CD4-positive, alpha-beta T cell (primary cell): ENCODE measurements around the gene FKBP1A. TPM values are rescaled to one million over a fixed set of nuclear protein-coding genes. Genes with fewer than 3 reads are reported as not detected.
A peak's percentile ranks its signal among the peaks of the same experiment; 100 is the strongest.

ENCODE experiments used
- ATAC-seq: fragments of 200-7000 bp; cut with Tn5 transposase; one replicate; pipeline ENCODE4 v1.10.0; 2022; ENCODE audit warnings: mild to moderate bottlenecking; ENCODE audit not compliant: poor library complexity
- CTCF ChIA-PET: fragments of 350-600 bp; sonication (Branson Sonifier 250); formaldehyde crosslinking; loops from one replicate; lab custom pipeline; 2021; ENCODE audit warnings: antibody characterized with exemption, inconsistent platforms; lab: Charles Lee
- POLR2A ChIA-PET: fragments of 350-600 bp; sonication (Branson Sonifier 250); formaldehyde crosslinking; loops from one replicate; lab custom pipeline; 2021; ENCODE audit warnings: antibody characterized with exemption, inconsistent platforms; lab: Charles Lee
- DNase-seq, 14 experiments: peaks; one replicate each; pipeline ENCODE4 v3.0.0-alpha.2; 2013 to 2020; ENCODE audit warnings: mixed read lengths in 2 of 14
- H3K27ac ChIP-seq, 2 donors: one replicate each; pipeline versions ENCODE4 v1.5.1 to v1.7.0; 2013; ENCODE audit warnings: low read length in 2 of 2, low read depth in 1 of 2, mild to moderate bottlenecking in 1 of 2
- H3K27me3 ChIP-seq, 2 experiments: 1 replicate in 1 of 2; 2 replicates in 1 of 2; pipeline versions ENCODE4 v1.6.1 to v1.7.0; 2013; ENCODE audit warnings: low read length in 2 of 2, control low read depth in 1 of 2, mild to moderate bottlenecking in 1 of 2, moderate library complexity in 1 of 2; ENCODE audit not compliant: insufficient read depth in 2 of 2, control insufficient read depth in 1 of 2
- H3K36me3 ChIP-seq: one replicate; pipeline ENCODE4 v1.6.1; 2013; ENCODE audit warnings: low read length, control low read depth; ENCODE audit not compliant: insufficient read depth
- H3K4me1 ChIP-seq: one replicate; pipeline ENCODE4 v1.6.1; 2013; ENCODE audit warnings: low read length, control low read depth; ENCODE audit not compliant: insufficient read depth
- H3K4me3 ChIP-seq: one replicate; pipeline ENCODE4 v1.5.1; 2013; ENCODE audit warnings: mild to moderate bottlenecking, low read length, moderate library complexity
- H3K9me3 ChIP-seq, 2 experiments: 1 replicate in 1 of 2; 2 replicates in 1 of 2; pipeline versions ENCODE4 v1.6.1 to v1.7.0; 2013; ENCODE audit warnings: low read length in 2 of 2, mild to moderate bottlenecking in 2 of 2, control low read depth in 1 of 2, moderate library complexity in 1 of 2; ENCODE audit not compliant: control insufficient read depth in 1 of 2, insufficient read depth in 1 of 2
- H3K27ac Mint-ChIP-seq: one replicate; pipeline ENCODE4 v1.8.0; 2020; ENCODE audit warnings: mixed read lengths
- H3K27me3 Mint-ChIP-seq: one replicate; pipeline ENCODE4 v1.8.0; 2021; ENCODE audit warnings: mixed read lengths
- H3K36me3 Mint-ChIP-seq: one replicate; pipeline ENCODE4 v1.8.0; 2021; ENCODE audit warnings: low read depth, mixed read lengths
- H3K4me1 Mint-ChIP-seq: one replicate; pipeline ENCODE4 v1.8.0; 2021; ENCODE audit warnings: low read depth, mixed read lengths
- H3K4me3 Mint-ChIP-seq: one replicate; pipeline ENCODE4 v1.8.0; 2020; ENCODE audit warnings: mild to moderate bottlenecking, mixed read lengths
- H3K9me3 Mint-ChIP-seq: one replicate; pipeline ENCODE4 v1.8.0; 2020; ENCODE audit warnings: mixed read lengths
- intact Hi-C, 2 experiments: fragments of 100-400 bp; cut with DNase I in 1 of 2; cut with micrococcal nuclease in 1 of 2; formaldehyde crosslinking; loops; one replicate each; pipeline versions ENCODE4 v1.15.1 to v1.9.0; 2023 to 2025; cut with DNase I, micrococcal nuclease
- total RNA-seq, 174 experiments: library from RNA in 2 of 174; stranded (reverse) in 2 of 174; gene quantifications; one replicate each; pipeline ENCODE4 v1.2.3 and lab custom pipeline; 2021 to 2026
- TF ChIP-seq, protein P1 (sequence below): fragments of 200-600 bp; IDR thresholded peaks from one replicate; pipeline ENCODE4 v1.8.0; 2022; ENCODE audit warnings: antibody characterized with exemption, mild to moderate bottlenecking

FKBP1A gene
- total RNA-seq, 2 experiments from 2014 or later = 43.3 to 45.4 TPM

DNA sequence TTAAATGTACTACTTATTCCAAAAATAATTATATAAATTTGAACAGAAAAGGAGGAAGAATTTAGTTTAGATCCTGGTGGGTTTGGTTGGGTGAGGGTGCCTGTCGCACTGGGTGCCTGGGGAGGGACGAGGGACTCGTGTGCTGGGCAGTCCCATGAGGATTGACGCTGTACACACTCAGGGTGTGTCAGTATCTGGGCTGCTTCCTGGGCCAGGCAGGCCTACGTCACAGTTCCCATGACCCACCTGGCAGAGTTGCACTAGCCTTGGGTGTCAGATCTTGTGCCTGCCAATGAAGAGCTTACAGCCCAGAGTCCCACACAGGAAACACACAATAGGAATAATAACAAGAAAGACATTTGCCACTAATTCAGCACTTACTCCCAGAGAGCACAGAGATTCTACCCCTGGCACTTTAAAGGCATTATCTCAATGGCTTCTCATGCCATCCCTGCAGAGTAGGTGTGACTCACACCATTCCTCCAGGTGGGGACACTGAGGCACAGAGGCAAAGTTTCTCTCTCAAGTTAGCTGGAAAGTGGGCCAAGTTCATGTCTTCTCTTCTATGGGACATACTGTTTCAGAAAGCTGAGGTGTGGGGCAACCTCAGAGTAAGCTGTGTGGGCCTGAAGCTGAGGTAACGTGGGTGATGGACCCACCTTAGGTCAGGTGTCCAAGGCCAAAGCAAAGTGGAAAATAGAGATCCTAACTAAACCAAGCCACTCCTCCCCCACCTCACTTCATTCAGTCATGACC lies 62.6 kb downstream of the FKBP1A start:
- ChIA-PET CTCF (interaction anchor here (1.6 kb wide), 1 partner anchor 136 kb away, joined by 5 read pairs; the partner anchor contains the start of gene NSFL1C), POLR2A (interaction anchor here (0.9 kb wide), 2 partner anchors 59 to 62 kb away, joined by 3 read pairs; partner anchors contain the start of gene FKBP1A)
- peaks cover 40% of the 10 kb centered on the region for H3K36me3 Mint-ChIP-seq
- no peaks in the 10 kb centered on the region for H3K27me3 Mint-ChIP-seq
- peaks cover 49% of the 10 kb centered on the region for H3K4me1 ChIP-seq
- intact Hi-C loops = no loop called here
- TF ChIP-seq, protein P1, sequence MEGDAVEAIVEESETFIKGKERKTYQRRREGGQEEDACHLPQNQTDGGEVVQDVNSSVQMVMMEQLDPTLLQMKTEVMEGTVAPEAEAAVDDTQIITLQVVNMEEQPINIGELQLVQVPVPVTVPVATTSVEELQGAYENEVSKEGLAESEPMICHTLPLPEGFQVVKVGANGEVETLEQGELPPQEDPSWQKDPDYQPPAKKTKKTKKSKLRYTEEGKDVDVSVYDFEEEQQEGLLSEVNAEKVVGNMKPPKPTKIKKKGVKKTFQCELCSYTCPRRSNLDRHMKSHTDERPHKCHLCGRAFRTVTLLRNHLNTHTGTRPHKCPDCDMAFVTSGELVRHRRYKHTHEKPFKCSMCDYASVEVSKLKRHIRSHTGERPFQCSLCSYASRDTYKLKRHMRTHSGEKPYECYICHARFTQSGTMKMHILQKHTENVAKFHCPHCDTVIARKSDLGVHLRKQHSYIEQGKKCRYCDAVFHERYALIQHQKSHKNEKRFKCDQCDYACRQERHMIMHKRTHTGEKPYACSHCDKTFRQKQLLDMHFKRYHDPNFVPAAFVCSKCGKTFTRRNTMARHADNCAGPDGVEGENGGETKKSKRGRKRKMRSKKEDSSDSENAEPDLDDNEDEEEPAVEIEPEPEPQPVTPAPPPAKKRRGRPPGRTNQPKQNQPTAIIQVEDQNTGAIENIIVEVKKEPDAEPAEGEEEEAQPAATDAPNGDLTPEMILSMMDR = no peak
- ATAC-seq (peak; percentile 60), DNase-seq (peak in 12 of 14 experiments; percentile 18 to 80 (median 41))
- H3K36me3 ChIP-seq = peaks cover 33% of the 10 kb centered on the region
- no peak overlapping the region for H3K4me3 ChIP-seq
- no peaks in the 10 kb centered on the region for H3K9me3 Mint-ChIP-seq
- peaks cover 43% of the 10 kb centered on the region for H3K4me1 Mint-ChIP-seq
- H3K4me3 Mint-ChIP-seq = peak overlapping the region; percentile 79
- H3K27me3 ChIP-seq = no peaks in the 10 kb centered on the region
- no peak overlapping the region for H3K27ac Mint-ChIP-seq
- no peaks in the 10 kb centered on the region for H3K9me3 ChIP-seq
- peak overlapping the region; percentile 32 to 44 for H3K27ac ChIP-seq

DNA sequence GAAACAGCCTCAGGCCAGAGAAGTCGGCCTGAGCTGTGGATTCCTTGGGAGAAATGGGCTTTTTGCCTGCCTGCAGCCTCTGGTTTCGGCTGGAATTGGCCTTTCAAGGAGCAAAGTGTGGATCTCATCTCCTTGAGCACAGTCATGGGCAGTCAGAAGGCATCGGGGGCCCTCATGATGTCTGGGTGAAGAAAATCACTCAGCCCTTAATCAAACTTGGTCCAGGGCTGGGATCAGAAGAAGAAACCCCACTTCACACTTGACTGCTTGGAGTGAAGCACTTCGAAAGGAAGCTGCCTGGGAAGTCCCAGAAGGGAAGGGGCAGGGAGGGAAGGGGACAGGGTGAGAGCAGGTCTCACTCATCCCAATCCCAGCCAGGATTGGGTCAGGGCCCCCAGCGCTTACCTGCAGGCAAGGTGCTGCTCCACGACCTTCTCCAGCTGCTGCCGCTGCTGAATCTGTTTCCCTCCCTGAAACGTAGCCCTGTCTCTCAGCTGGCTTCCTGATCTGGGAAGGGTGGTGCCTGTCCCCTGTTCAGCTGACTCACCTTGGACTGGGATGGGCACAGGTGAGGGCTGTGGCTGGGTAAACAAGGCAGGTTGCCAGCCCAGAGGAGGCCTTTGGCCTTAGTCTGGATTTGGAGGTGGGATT lies 64.0 kb downstream of the FKBP1A start, which contains the start of gene SDCBP2:
SDCBP2 (minus strand) TSS at position 460 of the 651 bp plus-strand sequence. CDS start 8,723 bp downstream, outside the sequence.
- Histone ChIP-seq H3K9me3 (no peaks in the 10 kb centered on the region), H3K36me3 (peaks cover 24% of the 10 kb centered on the region), H3K4me1 (peaks cover 60% of the 10 kb centered on the region), H3K27ac (peak within 1 kb of the TSS in 1 of 2 donors; percentile 23), H3K4me3 (no peak within 1 kb of the TSS), H3K27me3 (no peaks in the 10 kb centered on the region)
- Mint-ChIP-seq H3K4me3 (peak within 1 kb of the TSS; percentile 35), H3K27ac (no peak within 1 kb of the TSS), H3K4me1 (peaks cover 38% of the 10 kb centered on the region), H3K9me3 (no peaks in the 10 kb centered on the region), H3K27me3 (no peaks in the 10 kb centered on the region), H3K36me3 (peaks cover 38% of the 10 kb centered on the region)
- CTCF ChIA-PET = interaction anchor here (1.6 kb wide), 1 partner anchor 138 kb away, joined by 5 read pairs; the partner anchor contains the start of gene NSFL1C
- POLR2A ChIA-PET = no interaction called here
- TF ChIP-seq, protein P1 = no peak
- intact Hi-C loops = loop anchor here (5.0 to 10.0 kb wide), 2 partner anchors 64 to 212 kb away; partner anchors contain the start of genes PSMF1 (in 1 of the 2) and SNPH (in 1 of the 2)
- peak in 2 of 14 experiments; percentile 6 to 27 for DNase-seq
- ATAC-seq = no peak
